Activated T-cell treated with anti-CD3 and anti-CD28 coated beads, Interleukin-2, amount 50 U/mL, for 24 hours (primary cell): ENCODE measurements around the gene PLA2G15.
A peak's percentile ranks its signal among the peaks of the same experiment; 100 is the strongest.

Source experiments
- DNase-seq: peaks from one replicate; pipeline ENCODE4 v3.0.0-alpha.2; 2020
- H3K27ac Mint-ChIP-seq: 2 replicates; pipeline ENCODE4 v1.8.0; 2020; ENCODE audit warnings: mild to moderate bottlenecking, mixed read lengths
- H3K27me3 Mint-ChIP-seq: 2 replicates; pipeline ENCODE4 v1.8.0; 2020; ENCODE audit warnings: mixed read lengths
- H3K36me3 Mint-ChIP-seq: 2 replicates; pipeline ENCODE4 v1.8.0; 2020; ENCODE audit warnings: low read depth, mixed read lengths
- H3K4me1 Mint-ChIP-seq: 2 replicates; pipeline ENCODE4 v1.8.0; 2020; ENCODE audit warnings: low read depth, mixed read lengths
- H3K4me3 Mint-ChIP-seq: 2 replicates; pipeline ENCODE4 v1.8.0; 2020; ENCODE audit warnings: mild to moderate bottlenecking, moderate library complexity, mixed read lengths
- H3K9me3 Mint-ChIP-seq: 2 replicates; pipeline ENCODE4 v1.8.0; 2020; ENCODE audit warnings: mixed read lengths

Gene PLA2G15

GRCh38 chr16:68298907-68299561 is 53.9 kb downstream of the PLA2G15 start:
- DNase-seq, result no peak
- peaks cover 19% of the 10 kb centered on the region for H3K4me1 Mint-ChIP-seq
- peak overlapping the region; percentile 73 for H3K27ac Mint-ChIP-seq
- no peak overlapping the region for H3K4me3 Mint-ChIP-seq
- H3K36me3 Mint-ChIP-seq, result peaks cover 99% of the 10 kb centered on the region
- no peaks in the 10 kb centered on the region for H3K9me3 Mint-ChIP-seq
- no peaks in the 10 kb centered on the region for H3K27me3 Mint-ChIP-seq

GRCh38 chr16:68299571-68300453 is 54.6 kb downstream of the PLA2G15 start:
- DNase-seq, result no peak
- H3K27ac Mint-ChIP-seq, result peak overlapping the region; percentile 78
- peaks cover 15% of the 10 kb centered on the region for H3K4me1 Mint-ChIP-seq
- H3K27me3 Mint-ChIP-seq, result no peaks in the 10 kb centered on the region
- H3K9me3 Mint-ChIP-seq, result no peaks in the 10 kb centered on the region
- H3K4me3 Mint-ChIP-seq, result no peak overlapping the region
- peaks cover 99% of the 10 kb centered on the region for H3K36me3 Mint-ChIP-seq

GRCh38 chr16:68300734-68301459 is 55.7 kb downstream of the PLA2G15 start:
- no peak overlapping the region for H3K4me3 Mint-ChIP-seq
- H3K27me3 Mint-ChIP-seq, result no peaks in the 10 kb centered on the region
- H3K9me3 Mint-ChIP-seq, result no peaks in the 10 kb centered on the region
- H3K4me1 Mint-ChIP-seq, result peaks cover 19% of the 10 kb centered on the region
- peak overlapping the region; percentile 78 for H3K27ac Mint-ChIP-seq
- no peak for DNase-seq
- peaks cover 99% of the 10 kb centered on the region for H3K36me3 Mint-ChIP-seq

- peaks cover 34% of the 10 kb centered on the region for H3K4me1 Mint-ChIP-seq
- no peak for DNase-seq
- H3K9me3 Mint-ChIP-seq, result no peaks in the 10 kb centered on the region
- H3K27ac Mint-ChIP-seq, result peak overlapping the region; percentile 76
- H3K27me3 Mint-ChIP-seq, result no peaks in the 10 kb centered on the region
- peaks cover 91% of the 10 kb centered on the region for H3K36me3 Mint-ChIP-seq
- no peak overlapping the region for H3K4me3 Mint-ChIP-seq
Observed at GRCh38 chr16:68306633-68307032, 61.5 kb downstream of the PLA2G15 start.

GRCh38 chr16:68309799-68310198 is 64.6 kb downstream of the PLA2G15 start:
- Mint-ChIP-seq H3K4me3 (peak overlapping the region; percentile 96), H3K9me3 (no peaks in the 10 kb centered on the region), H3K4me1 (peaks cover 50% of the 10 kb centered on the region), H3K27ac (peak overlapping the region; percentile 98), H3K27me3 (no peaks in the 10 kb centered on the region), H3K36me3 (peaks cover 84% of the 10 kb centered on the region)
- DNase-seq, result no peak

GRCh38 chr16:68310437-68310773 is 65.2 kb downstream of the PLA2G15 start:
- Mint-ChIP-seq H3K9me3 (no peaks in the 10 kb centered on the region), H3K4me1 (peaks cover 51% of the 10 kb centered on the region), H3K4me3 (peak overlapping the region; percentile 96), H3K36me3 (peaks cover 83% of the 10 kb centered on the region), H3K27ac (peak overlapping the region; percentile 98), H3K27me3 (no peaks in the 10 kb centered on the region)
- DNase-seq, result no peak
